HEK293 (cell line): Measurements from ENCODE around the gene RINL.

ENCODE experiments used
- CTCF ChIP-seq: fragments of 450-650 bp; formaldehyde crosslinking; IDR thresholded peaks from 2 replicates; pipeline ENCODE4 v1.5.1; 2016; ENCODE audit warnings: missing biosample characterization, missing genetic modification characterization
- PBX3 ChIP-seq: sonication (generic); formaldehyde crosslinking; IDR thresholded peaks from 2 replicates; pipeline ENCODE4 v1.8.1; 2022; ENCODE audit warnings: mild to moderate bottlenecking, moderate library complexity, missing genetic modification reagents
- REST ChIP-seq: fragments of 450-650 bp; formaldehyde crosslinking; IDR thresholded peaks from 2 replicates; pipeline ENCODE4 v1.5.1; 2016; ENCODE audit warnings: missing biosample characterization, missing genetic modification characterization
- SCRT1 ChIP-seq: fragments of 450-650 bp; formaldehyde crosslinking; IDR thresholded peaks from 2 replicates; pipeline ENCODE4 v1.5.1; 2016; ENCODE audit warnings: missing biosample characterization, missing genetic modification characterization, borderline replicate concordance
- TRIM28 ChIP-seq: IDR thresholded peaks from 2 replicates; pipeline ENCODE4 v1.6.1; 2011; ENCODE audit warnings: low read length, control low read depth, borderline replicate concordance
- YY1 ChIP-seq: fragments of 450-650 bp; formaldehyde crosslinking; IDR thresholded peaks from 2 replicates; pipeline ENCODE4 v1.5.1; 2018; ENCODE audit warnings: missing biosample characterization, missing genetic modification characterization
- ZBTB11 ChIP-seq: fragments of 450-650 bp; formaldehyde crosslinking; conservative IDR thresholded peaks from 2 replicates; pipeline ENCODE4 v1.5.1; 2016; ENCODE audit warnings: low read depth, missing biosample characterization, missing genetic modification characterization
- ZBTB7A ChIP-seq: fragments of 450-650 bp; formaldehyde crosslinking; IDR thresholded peaks from 2 replicates; pipeline ENCODE4 v1.5.1; 2016; ENCODE audit warnings: low read depth, missing biosample characterization, missing genetic modification characterization
- ZBTB8A ChIP-seq: fragments of 450-650 bp; formaldehyde crosslinking; IDR thresholded peaks from 2 replicates; pipeline ENCODE4 v1.5.1; 2016; ENCODE audit warnings: missing biosample characterization, missing genetic modification characterization
- ZNF26 ChIP-seq: fragments of 450-650 bp; formaldehyde crosslinking; IDR thresholded peaks from 2 replicates; pipeline ENCODE4 v1.5.1; 2016; ENCODE audit warnings: missing biosample characterization, missing genetic modification characterization
- ZNF473 ChIP-seq: fragments of 450-650 bp; formaldehyde crosslinking; IDR thresholded peaks from 2 replicates; pipeline ENCODE4 v1.5.1; 2017; ENCODE audit warnings: missing biosample characterization, missing genetic modification characterization
- ZNF513 ChIP-seq: fragments of 450-650 bp; IDR thresholded peaks from 2 replicates; pipeline ENCODE4 v1.5.1; 2018; ENCODE audit warnings: missing biosample characterization, missing genetic modification characterization
- ZSCAN30 ChIP-seq: fragments of 450-650 bp; IDR thresholded peaks from 2 replicates; pipeline ENCODE4 v1.5.1; 2018; ENCODE audit warnings: missing biosample characterization, mild to moderate bottlenecking, missing genetic modification characterization, moderate library complexity
- ZSCAN4 ChIP-seq: fragments of 450-650 bp; formaldehyde crosslinking; IDR thresholded peaks from 2 replicates; pipeline ENCODE4 v1.5.1; 2017; ENCODE audit warnings: missing biosample characterization, missing genetic modification characterization

- no peak for TF ChIP-seq YY1 (tag by site-specific recombination)
- TF ChIP-seq CTCF (tag by site-specific recombination): no peak
- TF ChIP-seq ZBTB7A (tag by site-specific recombination): no peak
- no peak for TF ChIP-seq ZSCAN4 (tag by site-specific recombination)
- TF ChIP-seq PBX3: no peak
- no peak for TF ChIP-seq ZNF513
- TF ChIP-seq REST: no peak
- TF ChIP-seq ZBTB11: no peak
- TF ChIP-seq ZSCAN30 (tag by site-specific recombination): no peak
- no peak for TF ChIP-seq ZNF473 (tag by site-specific recombination)
- no peak for TF ChIP-seq ZBTB8A (tag by site-specific recombination)
- TF ChIP-seq SCRT1 (tag by site-specific recombination): no peak
- no peak for TF ChIP-seq TRIM28
- no peak for TF ChIP-seq ZNF26
Measured at GRCh38 chr19:38830039-38830733, 47.9 kb downstream of the RINL start.
